Measurements from ENCODE around the gene TMUB2. TPM values are rescaled to one million over a fixed set of nuclear protein-coding genes. Genes with fewer than 3 reads are reported as not detected.

The TMUB2 gene
- total RNA-seq, 3 donors from 2014 or later (not counting 1 experiment from before 2014, with no cell fraction given) = 40.4 to 48.2 (median 41.0) TPM

DNA sequence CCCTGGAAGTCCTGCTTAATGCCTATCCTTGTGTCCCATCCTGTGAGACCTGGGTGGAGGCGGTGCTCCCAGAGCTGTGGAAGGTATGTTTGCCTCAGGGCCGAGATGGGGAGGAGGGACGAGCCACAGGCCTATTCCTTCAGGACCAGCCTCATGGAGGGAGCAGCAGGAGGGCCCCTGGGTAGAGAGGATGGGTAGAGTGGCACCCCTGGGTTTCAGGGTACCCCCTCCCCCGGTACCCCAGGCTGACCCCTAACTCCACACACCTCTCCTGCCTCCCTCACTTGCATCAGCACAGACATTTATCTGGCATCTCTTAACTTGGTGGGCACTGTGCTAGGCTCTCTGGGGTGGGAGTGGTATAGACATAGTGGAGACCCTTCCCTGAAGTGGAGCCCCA is 9.1 kb upstream of the TMUB2 start:
- Mint-ChIP-seq H3K4me3 (no peak overlapping the region), H3K27ac (no peak overlapping the region)
- 97% methylated on average over 3 of the region's 4 CpGs for WGBS (ENCODE audit: insufficient coverage)

GRCh38 chr17:44178133-44178532 is 8.6 kb upstream of the TMUB2 start:
- Histone ChIP-seq H3K4me1 (ENCODE audit: control insufficient read depth, insufficient read depth, low read length) (no peaks in the 10 kb centered on the region), H3K4me3 (ENCODE audit: low read length) (no peak overlapping the region), H3K27me3 (ENCODE audit: control insufficient read depth, insufficient read depth, low read length) (no peaks in the 10 kb centered on the region), H3K9me3 (ENCODE audit: control insufficient read depth, insufficient read depth, low read length) (no peaks in the 10 kb centered on the region), H3K36me3 (ENCODE audit: control insufficient read depth, insufficient read depth, low read length) (peaks cover 11% of the 10 kb centered on the region), H3K27ac (ENCODE audit: low read length) (no peak overlapping the region)
- H3K27me3 Mint-ChIP-seq (ENCODE audit: low read depth in 2 of 2) = no peaks in the 10 kb centered on the region
- ATAC-seq = no peak
- no peak overlapping the region for H3K4me3 Mint-ChIP-seq
- H3K4me1 Mint-ChIP-seq = peaks cover 5% of the 10 kb centered on the region in 2 donors
- TF ChIP-seq CTCF (IDR thresholded peaks at IDR 0.05) = no peak
- DNase-seq = no peak
- no peaks in the 10 kb centered on the region for H3K9me3 Mint-ChIP-seq
- H3K27ac Mint-ChIP-seq = no peak overlapping the region
- no peaks in the 10 kb centered on the region for H3K36me3 Mint-ChIP-seq
- intact Hi-C loops (cut with micrococcal nuclease) = no loop called here
- WGBS (ENCODE audit: insufficient coverage) = 97% methylated on average over 14 of the region's 14 CpGs

More for the DNA sequence above, 9.1 kb upstream of the TMUB2 start:
- Histone ChIP-seq H3K36me3 (ENCODE audit: control insufficient read depth, insufficient read depth, low read length) (peaks cover 11% of the 10 kb centered on the region), H3K9me3 (ENCODE audit: control insufficient read depth, insufficient read depth, low read length) (no peaks in the 10 kb centered on the region), H3K27ac (ENCODE audit: low read length) (no peak overlapping the region), H3K4me3 (ENCODE audit: low read length) (no peak overlapping the region), H3K27me3 (ENCODE audit: control insufficient read depth, insufficient read depth, low read length) (no peaks in the 10 kb centered on the region), H3K4me1 (ENCODE audit: control insufficient read depth, insufficient read depth, low read length) (no peaks in the 10 kb centered on the region)
- no peaks in the 10 kb centered on the region for H3K36me3 Mint-ChIP-seq
- no peak for DNase-seq
- H3K27me3 Mint-ChIP-seq (ENCODE audit: low read depth in 2 of 2) = no peaks in the 10 kb centered on the region
- ATAC-seq = no peak
- no peaks in the 10 kb centered on the region for H3K9me3 Mint-ChIP-seq
- TF ChIP-seq CTCF (IDR thresholded peaks at IDR 0.05) = no peak
- intact Hi-C loops (cut with micrococcal nuclease) = no loop called here
- H3K4me1 Mint-ChIP-seq = peaks cover 5% of the 10 kb centered on the region in 2 donors

GRCh38 chr17:44183024-44183423 is 3.7 kb upstream of the TMUB2 start:
- Histone ChIP-seq H3K4me3 (ENCODE audit: low read length) (no peak overlapping the region), H3K9me3 (ENCODE audit: control insufficient read depth, insufficient read depth, low read length) (no peaks in the 10 kb centered on the region), H3K27ac (ENCODE audit: low read length) (no peak overlapping the region), H3K36me3 (ENCODE audit: control insufficient read depth, insufficient read depth, low read length) (peaks cover 6% of the 10 kb centered on the region), H3K4me1 (ENCODE audit: control insufficient read depth, insufficient read depth, low read length) (peaks cover 19% of the 10 kb centered on the region), H3K27me3 (ENCODE audit: control insufficient read depth, insufficient read depth, low read length) (no peaks in the 10 kb centered on the region)
- H3K4me1 Mint-ChIP-seq = peaks cover 30 to 38% of the 10 kb centered on the region in 2 donors
- no peaks in the 10 kb centered on the region for H3K36me3 Mint-ChIP-seq
- no peaks in the 10 kb centered on the region for H3K27me3 Mint-ChIP-seq (ENCODE audit: low read depth in 2 of 2)
- ATAC-seq (no peak), DNase-seq (no peak)
- 100% methylated on average over 1 of the region's 2 CpGs for WGBS (ENCODE audit: insufficient coverage)
- H3K9me3 Mint-ChIP-seq = no peaks in the 10 kb centered on the region
- intact Hi-C loops (cut with micrococcal nuclease) = no loop called here
- H3K27ac Mint-ChIP-seq = no peak overlapping the region
- no peak for TF ChIP-seq CTCF (IDR thresholded peaks at IDR 0.05)
- H3K4me3 Mint-ChIP-seq = no peak overlapping the region

DNA sequence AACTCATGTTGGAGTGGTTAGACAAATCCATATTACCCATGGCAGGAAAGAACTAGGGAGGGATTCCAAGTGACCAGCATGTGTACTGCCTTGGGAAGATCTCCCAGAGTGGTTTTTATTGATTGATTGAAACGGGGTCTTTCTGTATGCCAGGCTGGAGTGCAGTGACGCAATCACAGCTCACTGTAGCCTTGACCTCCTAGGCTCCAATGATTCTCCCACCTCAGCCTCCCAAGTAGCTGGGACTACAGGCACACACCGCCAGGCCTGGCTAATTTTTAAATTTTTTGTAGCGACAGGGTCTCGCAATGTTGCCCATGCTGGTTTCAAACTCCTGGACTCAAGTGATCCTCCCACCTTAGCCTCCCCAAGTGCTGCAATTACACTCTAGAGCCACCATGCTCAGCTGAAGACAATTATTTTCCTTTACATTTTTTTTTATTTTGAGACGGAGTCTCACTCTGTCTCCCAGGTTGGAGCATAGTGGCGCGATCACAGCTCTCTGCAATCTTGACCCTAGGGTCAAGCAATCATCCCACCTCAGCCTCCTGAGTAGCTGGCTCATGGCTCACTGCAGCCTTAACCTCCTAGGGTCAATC is 2.5 kb upstream of the TMUB2 start:
- no peak overlapping the region for H3K27ac Mint-ChIP-seq

More for the DNA sequence above, 2.5 kb upstream of the TMUB2 start:
- Mint-ChIP-seq H3K4me1 (peaks cover 35 to 44% of the 10 kb centered on the region in 2 donors), H3K36me3 (no peaks in the 10 kb centered on the region), H3K9me3 (no peaks in the 10 kb centered on the region), H3K4me3 (no peak overlapping the region), H3K27me3 (ENCODE audit: low read depth in 2 of 2) (no peaks in the 10 kb centered on the region)
- DNase-seq (no peak), ATAC-seq (no peak)
- Histone ChIP-seq H3K4me1 (ENCODE audit: control insufficient read depth, insufficient read depth, low read length) (peaks cover 25% of the 10 kb centered on the region), H3K36me3 (ENCODE audit: control insufficient read depth, insufficient read depth, low read length) (peaks cover 7% of the 10 kb centered on the region), H3K9me3 (ENCODE audit: control insufficient read depth, insufficient read depth, low read length) (no peaks in the 10 kb centered on the region), H3K4me3 (ENCODE audit: low read length) (no peak overlapping the region), H3K27ac (ENCODE audit: low read length) (no peak overlapping the region), H3K27me3 (ENCODE audit: control insufficient read depth, insufficient read depth, low read length) (no peaks in the 10 kb centered on the region)
- WGBS (ENCODE audit: insufficient coverage) = 96% methylated on average over 8 of the region's 8 CpGs
- no peak for TF ChIP-seq CTCF (IDR thresholded peaks at IDR 0.05)
- intact Hi-C loops (cut with micrococcal nuclease) = no loop called here

Data from natural killer cell (primary cell).